GM06990 (cell line): ENCODE results near the gene PEA15.
A peak's percentile ranks its signal among the peaks of the same experiment; 100 is the strongest.

Source experiments
- DNase-seq: peaks from one replicate; pipeline ENCODE4 v3.0.0-alpha.2; 2011; ENCODE audit not compliant: insufficient read length; ENCODE audit errors: extremely low read depth
- H3K27me3 ChIP-seq: replicated peaks from 2 replicates; pipeline ENCODE4 v1.6.0; 2011; ENCODE audit warnings: low read length; ENCODE audit not compliant: control insufficient read depth, insufficient read depth
- H3K36me3 ChIP-seq: 2 replicates; pipeline ENCODE4 v1.5.1; 2011; ENCODE audit warnings: low read length; ENCODE audit not compliant: control insufficient read depth, insufficient read depth
- H3K4me3 ChIP-seq: replicated peaks from 2 replicates; pipeline ENCODE4 v1.5.1; 2011; ENCODE audit warnings: low read depth, mild to moderate bottlenecking, control low read depth, low read length
- CTCF ChIP-seq: IDR thresholded peaks from 2 replicates; pipeline ENCODE4 v1.5.1; 2011; ENCODE audit warnings: low read length, control low read depth, mild to moderate bottlenecking, inconsistent platforms; ENCODE audit not compliant: insufficient read depth, poor library complexity, severe bottlenecking

PEA15 gene

GRCh38 chr1:160219062-160219929 is 14.1 kb downstream of the PEA15 start:
- peak; percentile 11 for TF ChIP-seq CTCF
- Histone ChIP-seq H3K36me3 (peaks cover 36% of the 10 kb centered on the region), H3K27me3 (no peaks in the 10 kb centered on the region), H3K4me3 (no peak overlapping the region)
- no peak for DNase-seq

- peaks cover 37% of the 10 kb centered on the region for H3K36me3 ChIP-seq
- no peak for TF ChIP-seq CTCF
- no peak overlapping the region for H3K4me3 ChIP-seq
Observed at GRCh38 chr1:160220301-160220700, 15.1 kb downstream of the PEA15 start.

GRCh38 chr1:160221089-160221488 is 15.9 kb downstream of the PEA15 start:
- Histone ChIP-seq H3K36me3 (peaks cover 41% of the 10 kb centered on the region), H3K27me3 (no peaks in the 10 kb centered on the region), H3K4me3 (no peak overlapping the region)
- DNase-seq: no peak
- TF ChIP-seq CTCF: no peak

More at GRCh38 chr1:160220301-160220700, 15.1 kb downstream of the PEA15 start:
- DNase-seq: no peak
- H3K27me3 ChIP-seq: no peaks in the 10 kb centered on the region

- Histone ChIP-seq H3K36me3 (peaks cover 31% of the 10 kb centered on the region), H3K27me3 (no peaks in the 10 kb centered on the region), H3K4me3 (no peak overlapping the region)
- TF ChIP-seq CTCF: no peak
- no peak for DNase-seq
Observed at GRCh38 chr1:160222546-160222945, 17.4 kb downstream of the PEA15 start.

GRCh38 chr1:160224606-160225005 is 19.4 kb downstream of the PEA15 start:
- no peak overlapping the region for H3K4me3 ChIP-seq
- no peak for DNase-seq
- no peak for TF ChIP-seq CTCF
- peaks cover 25% of the 10 kb centered on the region for H3K36me3 ChIP-seq
- no peaks in the 10 kb centered on the region for H3K27me3 ChIP-seq
